B cell (primary cell): ENCODE measurements around the gene OSTC. TPM values are rescaled to one million over a fixed set of nuclear protein-coding genes. Genes with fewer than 3 reads are reported as not detected.

Experiments
- ATAC-seq: fragments of 200-7000 bp; cut with Tn5 transposase; one replicate; pipeline ENCODE4 v1.10.0; 2021; ENCODE audit warnings: low read depth, mild to moderate bottlenecking, moderate number of reproducible peaks, moderate library complexity
- CTCF ChIA-PET: fragments of 350-600 bp; sonication (Branson Sonifier 250); formaldehyde crosslinking; loops from one replicate; lab custom pipeline; 2021; ENCODE audit warnings: antibody characterized with exemption, inconsistent platforms; lab: Charles Lee
- POLR2A ChIA-PET: fragments of 350-600 bp; sonication (Branson Sonifier 250); formaldehyde crosslinking; loops from one replicate; lab custom pipeline; 2021; ENCODE audit warnings: antibody characterized with exemption; lab: Charles Lee
- DNase-seq: peaks from one replicate; pipeline ENCODE4 v3.0.0; 2013
- H2AFZ ChIP-seq: 2 replicates; pipeline ENCODE4 v1.6.1; 2012; ENCODE audit warnings: mild to moderate bottlenecking, low read depth, low read length; ENCODE audit not compliant: insufficient read depth, poor library complexity, severe bottlenecking
- H3K27ac ChIP-seq, 2 donors: 1 replicate in 1 of 2; 2 replicates in 1 of 2; pipeline ENCODE4 v1.5.1; 2012 to 2013; ENCODE audit warnings: low read length in 2 of 2, mild to moderate bottlenecking in 2 of 2, moderate library complexity in 1 of 2
- H3K27me3 ChIP-seq, 4 experiments: fragments of 200-600 bp in 1 of 4; sonication (generic) in 1 of 4; replicated peaks in 1 of 4; 1 replicate in 2 of 4; 2 replicates in 2 of 4; pipeline versions ENCODE4 v1.6.1 to v1.7.0; 2013 to 2016; ENCODE audit warnings: low read length in 3 of 4, mild to moderate bottlenecking in 2 of 4, mixed read lengths in 1 of 4, moderate library complexity in 1 of 4; ENCODE audit not compliant: insufficient read depth in 4 of 4, control insufficient read depth in 3 of 4; ENCODE audit errors: control extremely low read depth in 1 of 4
- H3K36me3 ChIP-seq, 2 experiments: replicated peaks in 1 of 2; 1 replicate in 1 of 2; 2 replicates in 1 of 2; pipeline versions ENCODE4 v1.6.1 to v1.7.1; 2013; ENCODE audit warnings: low read length in 1 of 2; ENCODE audit not compliant: insufficient read depth in 2 of 2, control insufficient read depth in 1 of 2; ENCODE audit errors: control extremely low read depth in 1 of 2, extremely low read depth in 1 of 2
- H3K4me1 ChIP-seq, 2 donors: fragments of 200-600 bp in 1 of 2; sonication (generic) in 1 of 2; 1 replicate in 1 of 2; 2 replicates in 1 of 2; pipeline versions ENCODE4 v1.5.1 to v1.6.1; 2013 to 2017; ENCODE audit warnings: low read length in 2 of 2; ENCODE audit not compliant: control insufficient read depth in 2 of 2, insufficient read depth in 2 of 2
- H3K4me2 ChIP-seq: replicated peaks from 2 replicates; pipeline ENCODE3; 2012; ENCODE audit warnings: mild to moderate bottlenecking, low read depth, low read length; ENCODE audit not compliant: poor library complexity, severe bottlenecking
- H3K4me3 ChIP-seq, 5 experiments: fragments of 200-600 bp in 1 of 5; sonication (generic) in 1 of 5; 1 replicate in 3 of 5; 2 replicates in 2 of 5; pipeline versions ENCODE4 v1.5.1 to v1.7.0; 2011 to 2016; ENCODE audit warnings: low read length in 4 of 5, mild to moderate bottlenecking in 4 of 5, low read depth in 2 of 5, control low read depth in 1 of 5, moderate library complexity in 1 of 5; ENCODE audit not compliant: insufficient read depth in 1 of 5; ENCODE audit errors: control extremely low read depth in 1 of 5, extremely low read depth in 1 of 5
- H3K79me2 ChIP-seq: fragments of 200-600 bp; sonication (generic); one replicate; pipeline ENCODE4 v1.6.0; 2016; ENCODE audit warnings: low read length; ENCODE audit not compliant: control insufficient read depth, insufficient read depth
- H3K9ac ChIP-seq: fragments of 200-600 bp; sonication (generic); 2 replicates; pipeline ENCODE4 v1.6.1; 2017; ENCODE audit warnings: mild to moderate bottlenecking, low read length, moderate library complexity
- H3K9me3 ChIP-seq, 3 donors: one replicate each; pipeline versions ENCODE4 v1.6.1 to v1.7.1; 2013; ENCODE audit warnings: low read length in 2 of 3; ENCODE audit not compliant: control insufficient read depth in 2 of 3, insufficient read depth in 1 of 3; ENCODE audit errors: control extremely low read depth in 1 of 3
- H4K20me1 ChIP-seq: 2 replicates; pipeline ENCODE4 v1.6.0; 2012; ENCODE audit warnings: mild to moderate bottlenecking, low read length; ENCODE audit not compliant: insufficient read depth, control insufficient read depth, poor library complexity, severe bottlenecking
- H3K27ac Mint-ChIP-seq: one replicate; pipeline ENCODE4 v1.8.0; 2021; ENCODE audit warnings: mixed read lengths
- H3K27me3 Mint-ChIP-seq: one replicate; pipeline ENCODE4 v1.8.0; 2021; ENCODE audit warnings: mixed read lengths
- H3K4me1 Mint-ChIP-seq: one replicate; pipeline ENCODE4 v1.8.0; 2021; ENCODE audit warnings: mixed read lengths
- H3K4me3 Mint-ChIP-seq: one replicate; pipeline ENCODE4 v1.8.0; 2021; ENCODE audit warnings: mixed read lengths
- H3K9me3 Mint-ChIP-seq: one replicate; pipeline ENCODE4 v1.8.0; 2022; ENCODE audit warnings: mixed read lengths; ENCODE audit not compliant: insufficient read depth
- CTCF ChIP-seq: fragments of 200-600 bp; IDR thresholded peaks from one replicate; pipeline ENCODE4 v1.8.0; 2022; ENCODE audit warnings: antibody characterized with exemption, mild to moderate bottlenecking
- EZH2 ChIP-seq: IDR thresholded peaks from 2 replicates; pipeline ENCODE4 v1.6.1; 2012; ENCODE audit warnings: borderline replicate concordance, low read depth, mild to moderate bottlenecking, moderate library complexity, low read length; ENCODE audit not compliant: insufficient read depth, poor library complexity, severe bottlenecking
- WGBS: methylation state at CpG from one replicate; pipeline ENCODE4 v1.1.5; 2013; ENCODE audit warnings: missing lambda C conversion rate; ENCODE audit not compliant: insufficient coverage; 5-methylcytosine and 5-hydroxymethylcytosine counted together
- intact Hi-C: fragments of 100-400 bp; cut with micrococcal nuclease; formaldehyde crosslinking; loops from one replicate; pipeline ENCODE4 v1.10.0; 2022
- polyA plus RNA-seq: library from polyadenylated mRNA; depleted of rRNA; stranded (reverse); fragments of >200 nt; gene quantifications from 2 replicates; pipeline ENCODE4 v1.2.3, GENCODE V29; 2012
- total RNA-seq, 2 donors: library from RNA; stranded (reverse); fragments of 120-200 nt in 1 of 2; gene quantifications; 1 replicate in 1 of 2; 2 replicates in 1 of 2; pipeline versions ENCODE4 v1.2.3 to v1.2.4, GENCODE V29; 2013 to 2022

OSTC gene
- total and polyA plus RNA-seq, 2 donors (not counting 1 experiment from before 2014, with no cell fraction given), result 33.3 to 38.9 TPM

GRCh38 chr4:108620933-108621905 is 29.2 kb upstream of the OSTC start:
- intact Hi-C loops, result loop anchor here (1.0 to 10.0 kb wide), 5 partner anchors 29 to 1194 kb away; partner anchors contain the start of genes CYP2U1, GAR1, HADH and OSTC
- H3K79me2 ChIP-seq, result peaks cover 10% of the 10 kb centered on the region
- H3K9ac ChIP-seq, result peak overlapping the region; percentile 94
- WGBS, result 20% methylated on average over 20 of the region's 23 CpGs
- peak overlapping the region; percentile 96 for H3K4me3 Mint-ChIP-seq
- no peaks in the 10 kb centered on the region for H3K27me3 Mint-ChIP-seq
- H3K27ac ChIP-seq, result peak overlapping the region; percentile 87 to 88
- peak overlapping the region; percentile 86 to 100 (median 98) for H3K4me3 ChIP-seq
- H3K4me2 ChIP-seq, result peak overlapping the region; percentile 84
- H3K27me3 ChIP-seq, result no peaks in the 10 kb centered on the region
- peaks cover 46% of the 10 kb centered on the region for H3K4me1 Mint-ChIP-seq
- TF ChIP-seq EZH2, result no peak
- TF ChIP-seq CTCF, result no peak
- peak; percentile 7 for ATAC-seq
- ChIA-PET CTCF (no interaction called here), POLR2A (interaction anchor here (2.3 kb wide), 1 partner anchor 29 kb away, joined by 11 read pairs; the partner anchor contains the start of gene OSTC)
- peak overlapping the region; percentile 87 for H2AFZ ChIP-seq
- DNase-seq, result no peak
- H3K9me3 ChIP-seq, result no peaks in the 10 kb centered on the region
- no peaks in the 10 kb centered on the region for H3K9me3 Mint-ChIP-seq
- H3K36me3 ChIP-seq, result peaks cover 2 to 42% of the 10 kb centered on the region in 2 experiments
- peaks cover 17% of the 10 kb centered on the region for H4K20me1 ChIP-seq
- H3K4me1 ChIP-seq, result peaks cover 20 to 24% of the 10 kb centered on the region in 2 donors
- peak overlapping the region; percentile 93 for H3K27ac Mint-ChIP-seq

- Histone ChIP-seq H3K27ac (peak overlapping the region in 1 of 2 donors; percentile 88), H3K27me3 (no peaks in the 10 kb centered on the region), H3K79me2 (peaks cover 10% of the 10 kb centered on the region), H3K9me3 (no peaks in the 10 kb centered on the region), H3K4me2 (peak overlapping the region; percentile 84), H3K4me3 (no peak overlapping the region), H3K36me3 (peaks cover 2 to 50% of the 10 kb centered on the region in 2 experiments), H4K20me1 (peaks cover 17% of the 10 kb centered on the region), H2AFZ (no peak overlapping the region), H3K9ac (no peak overlapping the region), H3K4me1 (peaks cover 20 to 24% of the 10 kb centered on the region in 2 donors)
- Mint-ChIP-seq H3K4me3 (no peak overlapping the region), H3K27me3 (no peaks in the 10 kb centered on the region), H3K27ac (no peak overlapping the region), H3K4me1 (peaks cover 46% of the 10 kb centered on the region), H3K9me3 (no peaks in the 10 kb centered on the region)
- DNase-seq (no peak), ATAC-seq (no peak)
- intact Hi-C loops, result loop anchor here (10.0 kb wide), 2 partner anchors 813 to 1193 kb away; partner anchors contain the start of genes GAR1 and SEC24B
- ChIA-PET POLR2A (interaction anchor here (2.3 kb wide), 1 partner anchor 28 kb away, joined by 11 read pairs; the partner anchor contains the start of gene OSTC), CTCF (no interaction called here)
- no peak for TF ChIP-seq CTCF
- TF ChIP-seq EZH2, result no peak
- 80% methylated on average over 1 of the region's 4 CpGs for WGBS
Observed at GRCh38 chr4:108622022-108622421, 28.4 kb upstream of the OSTC start.
